GM18526 (cell line): ENCODE results near the gene GATAD1.
"Not testable (repeated sequence)": the region's sequence is repeated elsewhere in the genome, so short reads cannot be mapped to it uniquely, and the experiment has no call there.

Experiments
- POLR2A ChIP-seq: IDR thresholded peaks from 3 replicates; pipeline ENCODE4 v1.6.1; 2011; ENCODE audit not compliant: insufficient read length; ENCODE audit errors: extremely low read depth

Gene GATAD1

DNA sequence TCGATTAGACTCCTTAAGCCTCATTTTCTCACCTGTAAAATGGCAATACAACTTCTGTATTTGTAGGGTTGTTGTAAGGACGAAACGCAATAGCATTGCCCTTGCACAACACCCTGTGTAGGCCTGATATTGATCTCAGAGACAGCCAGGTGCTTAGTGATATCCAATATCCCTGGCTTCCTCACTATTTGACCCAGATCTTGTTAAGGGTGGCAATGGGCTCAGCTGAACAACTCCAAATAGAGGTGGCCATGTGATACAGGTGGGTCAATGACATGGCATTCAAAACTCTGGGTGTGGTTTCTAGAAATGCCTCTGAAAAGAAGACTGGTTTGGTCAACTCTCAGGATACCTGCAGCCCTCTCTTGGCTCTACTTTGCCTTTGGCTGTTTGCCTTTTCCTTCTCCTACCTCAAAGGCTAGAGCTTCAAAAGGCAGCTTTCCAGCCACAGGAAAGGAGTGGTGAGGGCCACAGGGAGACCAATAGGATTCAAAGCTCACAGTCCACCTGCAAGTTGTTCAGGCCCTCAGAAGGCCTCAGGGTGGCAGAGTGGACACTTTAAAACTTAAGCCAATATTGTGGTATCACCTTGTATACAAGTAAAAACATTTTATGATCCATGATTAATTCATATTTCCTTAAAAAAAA, 14.9 kb upstream of the GATAD1 start:
- TF ChIP-seq POLR2A = no peak

DNA sequence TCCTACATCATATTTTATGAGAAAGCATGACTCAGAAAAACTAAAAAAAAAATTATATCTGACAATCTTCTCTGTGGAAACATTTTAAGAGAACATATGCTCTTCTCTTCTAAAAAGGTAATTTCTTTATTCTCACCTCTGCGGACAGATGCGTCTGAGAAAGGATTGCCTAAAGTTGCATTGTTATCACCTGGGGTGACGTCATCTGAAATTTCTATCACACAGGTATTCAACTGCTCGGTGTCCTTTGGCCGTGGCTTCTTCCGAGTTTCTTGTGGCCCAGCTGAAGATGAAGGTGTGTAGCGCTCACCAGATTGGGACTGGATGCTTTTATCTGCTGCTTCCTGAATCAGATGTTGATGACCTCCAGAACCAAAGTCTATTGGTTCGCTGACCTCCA, 14.3 kb upstream of the GATAD1 start:
- TF ChIP-seq POLR2A = no peak

DNA sequence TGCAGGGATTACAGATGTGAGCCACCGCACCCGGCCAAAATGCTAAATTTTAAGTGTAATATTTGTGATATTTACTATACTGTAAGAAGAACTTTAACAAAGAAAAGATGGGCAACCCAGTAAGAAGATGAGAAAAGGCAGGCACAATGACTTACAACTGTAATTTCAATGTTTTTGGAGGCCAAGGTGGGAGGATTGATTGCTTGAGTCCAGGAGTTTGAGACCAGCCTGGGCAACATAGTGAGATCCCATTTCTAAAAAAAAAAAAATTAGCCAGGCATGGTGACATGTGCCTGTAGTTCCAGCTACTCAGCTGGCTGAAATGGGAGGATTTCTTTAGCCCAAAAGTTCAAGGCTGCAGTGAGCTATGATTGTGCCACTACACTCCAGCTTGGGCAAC, 11.7 kb upstream of the GATAD1 start:
- no peak for TF ChIP-seq POLR2A

DNA sequence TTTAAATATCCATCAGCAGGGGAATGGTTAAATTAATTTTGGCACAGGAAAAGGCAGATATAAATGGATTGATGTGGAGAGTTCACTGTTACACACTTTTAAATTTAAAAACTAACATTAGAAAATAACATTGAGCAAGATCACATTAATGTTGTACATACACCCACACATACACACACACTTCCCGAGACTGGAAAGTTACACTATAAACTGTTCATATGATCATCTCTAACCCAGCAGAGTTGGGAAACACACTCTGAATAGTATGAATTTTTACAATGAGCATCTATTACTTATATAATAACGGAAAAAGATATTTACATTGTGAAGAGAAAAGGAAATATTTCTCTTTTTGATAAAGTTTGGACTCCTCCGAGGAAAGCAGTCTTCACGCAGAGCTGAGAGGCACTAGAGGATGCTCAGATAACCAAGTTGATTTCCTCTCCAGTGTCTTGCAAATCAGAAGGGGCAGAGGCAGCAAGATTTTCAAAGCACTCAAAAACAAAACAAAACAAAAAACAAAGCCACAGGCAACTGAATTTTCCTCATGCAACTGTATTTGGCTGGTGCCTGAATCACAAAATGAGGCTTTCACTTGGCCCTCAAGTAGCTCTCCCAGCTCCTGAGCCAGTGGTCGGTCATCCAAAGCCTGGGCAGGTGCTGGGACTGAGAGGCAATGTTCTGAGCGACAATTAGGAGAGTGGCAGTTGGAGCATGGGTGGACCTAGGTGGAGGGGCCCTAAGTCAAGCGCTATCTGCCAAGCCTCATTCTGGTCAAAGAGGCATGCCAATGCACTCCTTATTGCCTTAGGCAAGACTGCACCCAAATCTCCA, 10.5 kb upstream of the GATAD1 start:
- no peak for TF ChIP-seq POLR2A

DNA sequence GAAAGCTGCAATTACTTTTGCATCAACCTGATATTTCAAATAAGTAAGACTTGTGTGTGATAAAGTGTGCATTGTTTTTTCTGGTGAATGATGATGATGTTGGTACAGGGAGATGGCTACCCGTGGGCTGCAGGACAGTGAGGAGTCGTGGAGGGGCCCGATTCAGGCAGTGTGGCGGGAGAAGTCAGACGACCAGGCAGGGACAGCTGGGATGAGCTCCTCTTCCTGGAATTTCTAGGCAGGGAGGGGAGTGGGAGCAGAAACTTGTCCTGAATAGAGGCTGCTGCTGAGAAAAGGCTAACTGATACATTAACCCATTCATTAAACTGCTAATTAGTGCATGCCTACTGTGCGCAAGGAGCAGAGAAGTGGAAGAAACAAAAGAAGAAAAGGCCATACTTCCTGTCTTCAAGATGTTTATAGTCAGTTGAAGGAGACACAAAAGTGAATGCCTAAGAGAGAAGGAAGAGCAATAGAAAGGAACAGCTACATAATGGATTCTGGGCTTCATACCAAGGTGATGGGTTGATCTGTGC, 9.3 kb upstream of the GATAD1 start:
- no peak for TF ChIP-seq POLR2A

DNA sequence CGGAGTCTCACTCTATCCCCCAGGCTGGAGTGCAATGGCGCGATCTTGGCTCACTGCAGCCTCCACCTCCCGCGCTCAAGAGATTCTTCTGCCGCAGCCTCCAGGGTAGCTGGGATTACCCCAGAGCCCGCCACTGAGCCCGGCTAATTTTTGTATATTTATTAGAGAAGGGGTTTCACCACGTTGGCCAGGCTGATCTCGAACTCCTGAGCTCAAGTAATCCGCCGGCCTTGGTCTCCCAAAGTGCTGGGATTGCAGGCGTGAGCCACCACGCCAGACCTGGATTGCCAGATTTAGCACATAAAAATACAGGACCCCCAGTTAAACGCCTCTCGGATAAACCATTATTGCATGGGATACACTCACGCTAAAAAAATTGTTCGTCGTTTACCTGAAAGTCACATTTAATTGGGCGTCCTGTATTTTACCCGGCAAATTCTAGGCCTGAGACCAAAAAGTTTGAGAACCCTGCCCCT, 375 bp upstream of the GATAD1 start:
- TF ChIP-seq POLR2A = no peak

DNA sequence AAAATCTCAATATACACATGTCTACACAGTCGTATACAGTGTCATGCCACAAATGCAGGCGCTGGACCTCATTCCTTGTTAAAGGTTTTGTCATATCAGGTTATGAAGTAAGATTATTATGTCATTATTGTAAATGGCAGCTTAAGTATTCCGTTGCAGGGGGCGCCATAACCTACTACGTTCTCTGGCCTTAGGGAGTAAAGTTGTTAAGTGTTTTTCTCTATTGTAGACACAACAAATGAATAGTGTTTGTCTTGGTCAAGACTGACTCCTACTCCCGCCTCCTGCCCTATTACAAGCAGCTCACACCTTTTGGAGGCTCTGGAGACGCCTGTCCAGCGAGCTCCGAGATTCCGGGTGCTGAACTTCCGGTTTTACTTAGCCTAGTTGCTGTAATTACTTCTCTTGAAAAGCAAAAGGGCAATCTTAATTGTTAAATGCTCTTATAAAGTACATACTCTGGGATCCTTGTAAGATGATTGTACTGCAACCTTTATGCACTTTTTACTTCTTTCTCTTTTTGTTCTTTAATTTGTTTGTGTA, 994 bp downstream of the GATAD1 start:
- no peak for TF ChIP-seq POLR2A

DNA sequence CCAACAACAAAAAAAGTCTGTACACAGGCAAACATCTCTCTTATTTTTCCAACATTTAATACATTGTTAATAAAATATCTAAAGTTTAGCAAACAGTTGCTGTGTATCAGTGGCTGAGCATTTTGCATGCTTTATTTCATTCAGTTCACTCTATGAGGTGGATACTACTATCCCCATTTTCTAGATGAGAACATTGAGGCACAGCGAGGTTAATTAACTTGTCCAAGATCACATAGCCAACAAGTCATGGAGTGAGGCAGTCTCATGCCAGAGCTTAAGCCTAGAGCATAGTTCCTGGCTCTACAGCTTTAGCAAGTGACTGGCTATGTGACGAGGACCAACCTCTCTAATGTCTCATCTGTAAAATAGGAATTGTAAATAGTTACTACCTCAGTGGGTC, 4.4 kb downstream of the GATAD1 start:
- no peak for TF ChIP-seq POLR2A

DNA sequence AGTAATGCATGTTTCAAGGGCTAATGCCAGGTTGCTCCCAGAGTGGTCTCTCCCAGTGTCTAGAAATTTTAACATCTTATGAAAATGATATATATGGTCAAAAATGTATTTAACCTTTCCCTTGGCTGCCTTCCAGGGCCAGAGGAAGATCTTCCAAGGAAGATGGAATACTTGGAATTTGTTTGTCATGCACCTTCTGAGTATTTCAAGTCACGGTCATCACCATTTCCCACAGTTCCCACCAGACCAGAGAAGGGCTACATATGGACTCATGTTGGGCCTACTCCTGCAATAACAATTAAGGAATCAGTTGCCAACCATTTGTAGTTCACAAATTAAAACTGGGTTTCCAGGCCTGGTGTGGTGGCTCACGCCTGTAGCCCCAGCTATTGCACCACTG, 9.0 kb downstream of the GATAD1 start:
- TF ChIP-seq POLR2A = no peak

DNA sequence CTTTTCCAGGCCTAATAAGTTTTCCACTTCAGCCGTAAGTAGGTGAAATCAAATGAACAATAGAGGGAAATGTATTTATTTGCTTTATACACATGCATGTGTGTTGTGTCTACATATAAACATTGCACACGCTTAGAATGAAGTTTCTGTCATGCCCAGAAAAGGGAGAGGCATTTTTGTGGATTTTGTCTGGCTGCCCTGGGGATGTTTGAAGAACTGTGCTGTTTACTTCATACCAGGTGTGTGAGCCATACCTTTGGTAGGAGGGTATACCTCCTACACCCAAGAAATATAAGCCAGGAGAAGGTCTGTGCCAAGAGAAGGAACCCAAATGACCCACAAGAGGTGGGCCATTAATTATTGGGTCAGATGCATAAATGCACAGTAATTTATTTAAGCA, 12.8 kb downstream of the GATAD1 start:
- TF ChIP-seq POLR2A = no peak

DNA sequence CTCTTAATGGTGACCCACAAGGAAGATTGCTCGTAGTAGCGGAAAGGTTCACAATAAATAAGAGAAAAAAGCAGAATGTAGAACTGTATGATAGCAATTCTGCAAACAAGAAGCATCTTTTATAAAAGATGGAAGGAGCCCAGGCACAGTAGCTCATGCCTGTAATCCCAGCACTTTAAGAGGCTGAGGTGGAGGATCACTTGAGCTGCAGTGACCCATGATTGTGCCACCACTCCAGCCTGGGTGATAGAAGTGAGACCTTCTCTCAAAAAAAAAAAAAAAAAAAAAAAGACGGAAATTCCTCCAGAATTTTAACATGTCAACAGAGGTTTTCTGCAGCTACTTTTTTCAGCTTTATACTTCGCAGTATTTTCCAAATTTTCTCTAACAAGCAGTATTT, 13.2 kb downstream of the GATAD1 start:
- no peak for TF ChIP-seq POLR2A

DNA sequence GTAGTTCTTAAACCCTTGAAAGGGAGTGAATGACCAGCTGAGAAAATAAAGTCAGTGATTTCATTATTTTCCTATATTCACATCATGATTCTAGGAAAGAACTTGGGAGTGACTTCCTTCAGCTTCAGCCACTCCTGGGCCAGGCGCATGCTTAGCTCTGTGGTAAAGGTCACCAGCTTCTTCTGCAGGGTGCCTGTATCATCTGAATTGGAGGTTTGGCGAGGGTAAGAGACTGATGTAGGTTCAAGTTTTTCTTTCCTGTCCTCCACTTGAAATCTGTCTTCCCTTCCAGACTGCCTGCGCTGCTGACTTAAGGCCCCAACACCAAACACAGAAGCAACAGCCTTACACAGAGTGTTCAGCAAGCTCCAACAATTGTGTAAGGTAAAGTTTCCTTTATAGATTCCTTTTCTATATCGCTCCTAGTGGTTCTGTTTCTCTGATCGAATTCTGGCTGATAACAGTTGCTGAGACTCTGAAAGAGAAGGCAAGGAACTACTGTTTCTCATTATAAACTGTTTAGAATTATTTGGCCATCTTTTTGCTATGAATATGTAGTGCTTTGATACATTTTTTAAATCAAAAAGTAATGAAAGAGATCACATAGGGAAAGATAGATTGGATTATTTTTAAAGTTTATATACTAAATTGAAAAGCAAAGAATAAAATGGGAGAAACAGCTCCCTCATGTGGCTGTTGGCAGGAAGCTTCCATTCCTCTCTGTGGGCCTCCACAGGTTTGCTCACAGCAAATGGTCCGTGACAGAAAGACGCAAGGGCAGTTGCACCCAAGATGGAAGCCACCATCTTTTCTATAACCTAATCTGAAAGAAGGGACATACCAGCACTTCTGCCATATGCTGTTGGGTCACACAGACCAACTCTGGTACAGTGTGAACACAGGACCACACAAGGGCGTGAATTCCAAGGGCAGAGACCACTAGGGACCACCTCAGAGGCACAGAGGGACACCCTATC, 14.0 kb downstream of the GATAD1 start:
- no peak for TF ChIP-seq POLR2A

DNA sequence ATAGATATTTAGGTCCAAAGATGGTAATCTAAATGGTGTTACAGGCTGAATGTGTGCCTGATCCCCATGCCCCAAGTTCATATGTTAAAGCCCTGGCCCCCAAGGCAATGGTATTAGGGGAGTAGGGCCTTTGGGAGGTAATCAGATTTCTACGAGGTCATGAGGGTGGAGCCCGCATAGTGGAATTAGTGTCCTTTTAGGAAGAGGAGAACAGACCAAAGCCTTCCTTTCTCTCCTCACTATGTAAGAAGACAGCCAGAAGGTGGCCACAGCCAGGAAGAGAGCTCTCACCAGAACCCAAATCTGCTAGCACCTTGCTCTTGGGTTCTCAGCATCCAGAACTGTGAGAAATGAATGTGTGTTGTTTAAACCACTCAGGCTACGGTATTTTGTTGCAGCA, 15.3 kb downstream of the GATAD1 start:
- TF ChIP-seq POLR2A = no peak

DNA sequence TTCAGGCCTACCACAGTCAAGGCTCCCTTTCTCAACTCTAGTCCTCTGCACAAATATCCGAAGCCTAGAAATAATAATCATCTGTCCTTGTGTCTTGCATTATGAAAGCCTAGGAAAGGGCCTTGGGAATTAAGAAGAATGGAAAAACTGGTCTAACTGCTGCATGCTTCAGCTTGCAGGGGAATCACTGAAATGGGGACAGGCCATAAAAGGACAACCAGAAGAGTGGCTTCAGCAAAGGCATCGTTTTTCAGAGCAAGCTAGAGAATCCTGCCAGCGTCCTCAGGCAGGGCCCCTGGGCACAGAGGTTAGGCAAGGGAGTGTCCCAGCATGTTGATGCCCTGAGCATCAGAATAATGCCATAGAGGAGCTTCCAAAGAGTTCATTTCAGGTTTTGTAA, 17.2 kb downstream of the GATAD1 start:
- TF ChIP-seq POLR2A = no peak

DNA sequence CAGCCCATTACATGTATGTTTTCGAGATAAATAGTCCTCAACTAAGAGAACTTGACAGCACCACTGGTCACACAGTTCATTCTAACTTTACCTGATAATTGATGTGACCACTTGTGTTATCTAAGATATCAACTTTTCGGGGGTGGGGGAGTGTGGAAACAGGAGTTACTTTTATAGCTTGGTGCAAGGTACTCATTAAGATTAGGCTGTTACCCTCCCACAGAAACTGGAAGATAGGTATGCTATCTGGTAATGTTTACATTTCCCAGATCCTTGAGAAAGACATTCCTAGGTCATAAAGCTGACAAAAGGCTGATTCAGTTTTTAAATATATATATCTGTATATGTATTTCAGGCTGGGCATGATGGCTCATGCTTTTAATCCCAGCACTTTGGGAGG, 19.4 kb downstream of the GATAD1 start:
- no peak for TF ChIP-seq POLR2A

DNA sequence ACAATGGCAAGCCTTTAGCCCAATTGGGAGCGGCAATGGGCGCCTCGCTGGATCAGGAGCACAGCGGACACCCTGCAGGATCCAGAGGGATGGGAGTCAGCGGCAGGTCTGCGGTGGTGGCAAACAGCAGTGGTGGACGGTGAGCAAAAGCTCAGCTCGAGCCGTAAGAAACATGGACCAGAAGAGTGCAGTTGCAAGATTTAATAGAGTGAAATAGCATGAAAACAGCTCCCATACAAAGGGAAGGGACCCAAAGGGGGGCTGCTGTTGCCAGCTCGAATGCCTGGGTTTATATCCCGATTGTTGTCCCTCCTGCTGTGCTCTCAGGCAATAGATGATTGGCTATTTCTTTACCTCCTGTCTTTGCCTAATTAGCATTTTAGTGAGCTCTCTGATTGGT, 30.4 kb downstream of the GATAD1 start, which contains the start of gene ERVW-1:
ERVW-1 (minus strand) TSS at position 266 of the 400 bp plus-strand sequence. CDS start 7,565 bp downstream, outside the sequence.
- TF ChIP-seq POLR2A = not testable (repeated sequence)
